Dermis microvascular lymphatic vessel endothelial cell (primary cell): ENCODE measurements around the gene CATSPER1. TPM values are rescaled to one million over a fixed set of nuclear protein-coding genes. Genes with fewer than 3 reads are reported as not detected.
"Not testable (repeated sequence)": the region's sequence is repeated elsewhere in the genome, so short reads cannot be mapped to it uniquely, and the experiment has no call there.

ENCODE experiments used
- DNase-seq, 2 donors: peaks; one replicate each; pipeline versions ENCODE4 v3.0.0 to v3.0.0-alpha.2; 2010; ENCODE audit warnings: low read depth in 2 of 2
- total RNA-seq: library from RNA; depleted of rRNA; stranded (reverse); fragments of >200 nt; gene quantifications from 2 replicates; pipeline ENCODE4 v1.2.1, GENCODE V29; 2014

CATSPER1 gene
- total RNA-seq, 1 donor from 2014 or later: not detected

GRCh38 chr11:66020618-66021357 lies 5.5 kb downstream of the CATSPER1 start:
- DNase-seq: peak; percentile 43 to 88

DNA sequence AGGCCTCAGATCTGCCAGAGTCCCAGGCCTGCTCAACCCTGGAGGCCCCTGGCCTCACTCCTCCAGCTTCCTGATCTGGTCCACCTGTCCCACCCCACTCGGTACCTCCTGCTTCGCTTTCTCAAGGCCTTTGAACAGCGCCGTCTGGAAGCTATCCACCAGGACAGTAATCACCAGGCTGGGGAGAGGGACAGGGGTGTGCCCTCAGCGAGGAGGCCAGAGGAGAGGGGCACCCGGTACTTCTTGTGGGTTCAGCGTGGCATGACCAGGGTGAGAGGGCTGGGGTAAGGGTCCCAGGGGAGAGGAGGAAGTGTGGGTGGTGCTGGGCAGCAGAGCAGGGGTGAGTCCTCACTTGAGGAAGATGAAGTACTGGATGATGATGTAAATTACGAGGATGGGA lies 6.1 kb downstream of the CATSPER1 start:
- DNase-seq: no peak

DNA sequence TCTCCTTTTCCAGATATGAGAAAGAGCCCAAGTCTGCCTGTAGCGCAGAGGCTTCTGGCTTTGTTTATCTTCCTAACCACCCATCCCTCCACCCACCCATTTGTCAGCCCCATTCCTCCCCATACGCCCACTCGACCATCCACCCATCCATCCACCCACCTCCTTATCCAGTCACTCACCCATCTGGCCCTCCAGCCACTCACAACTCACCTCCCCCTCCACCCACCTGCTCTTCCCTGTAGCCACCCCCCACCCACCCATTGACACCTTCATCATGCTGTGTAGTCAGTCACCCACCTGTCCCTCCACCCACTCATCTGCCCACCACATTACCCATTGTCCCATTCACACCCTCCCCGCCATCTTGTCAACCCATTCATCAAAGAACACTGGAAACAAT lies 9.0 kb downstream of the CATSPER1 start:
- no peak for DNase-seq

GRCh38 chr11:66016793-66017177 lies 9.5 kb downstream of the CATSPER1 start:
- DNase-seq: no peak

DNA sequence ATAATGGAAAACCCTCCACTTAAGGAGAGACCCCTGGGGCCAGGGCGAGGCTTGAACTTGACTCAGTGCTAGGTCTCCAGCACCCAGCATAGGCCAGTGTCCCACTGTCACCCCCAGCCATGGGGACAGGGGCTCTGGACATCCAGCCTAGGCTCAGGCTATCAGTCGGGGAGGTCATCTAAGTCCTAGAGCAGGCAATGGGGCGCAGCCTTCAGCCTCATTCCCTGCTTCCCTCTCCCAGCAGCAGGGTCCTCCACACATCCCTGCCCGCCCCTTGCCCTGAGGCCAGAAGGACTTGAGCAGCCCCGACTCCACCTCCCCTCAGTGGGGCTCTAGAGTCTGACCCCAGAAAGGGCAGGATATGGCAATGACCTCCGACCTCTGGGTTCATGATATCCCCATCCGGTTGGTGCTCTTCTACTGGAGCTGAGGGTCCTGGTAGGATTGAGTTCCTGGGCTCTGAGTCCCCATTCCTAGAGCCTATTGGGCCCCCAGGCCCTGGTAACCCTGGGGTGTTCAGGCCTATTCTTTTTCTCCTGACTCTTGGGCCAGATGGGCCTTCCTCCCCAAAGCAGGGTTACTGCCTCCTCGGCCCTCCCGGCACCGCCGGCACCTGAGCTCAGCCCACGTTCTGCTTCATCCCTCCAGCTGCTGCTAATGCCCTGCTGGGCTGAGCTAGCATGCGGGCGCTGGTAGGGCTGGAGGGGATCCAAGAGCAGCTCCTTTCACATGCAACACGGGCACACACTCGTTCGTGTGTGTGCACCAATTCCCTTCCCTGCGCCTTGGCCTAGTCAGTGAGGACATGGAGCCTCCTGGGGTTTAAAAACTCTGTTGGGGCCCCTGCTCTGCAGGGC lies 10.1 kb downstream of the CATSPER1 start:
- DNase-seq: no peak

- DNase-seq: peak; percentile 36 to 79
Measured at GRCh38 chr11:66015454-66015881, 10.8 kb downstream of the CATSPER1 start.

GRCh38 chr11:66014804-66015453 lies 11.3 kb downstream of the CATSPER1 start:
- no peak for DNase-seq

- DNase-seq: no peak
Measured at GRCh38 chr11:66013762-66014100, 12.5 kb downstream of the CATSPER1 start.

- no peak for DNase-seq
Measured at GRCh38 chr11:66012946-66013761, 13.1 kb downstream of the CATSPER1 start.

DNA sequence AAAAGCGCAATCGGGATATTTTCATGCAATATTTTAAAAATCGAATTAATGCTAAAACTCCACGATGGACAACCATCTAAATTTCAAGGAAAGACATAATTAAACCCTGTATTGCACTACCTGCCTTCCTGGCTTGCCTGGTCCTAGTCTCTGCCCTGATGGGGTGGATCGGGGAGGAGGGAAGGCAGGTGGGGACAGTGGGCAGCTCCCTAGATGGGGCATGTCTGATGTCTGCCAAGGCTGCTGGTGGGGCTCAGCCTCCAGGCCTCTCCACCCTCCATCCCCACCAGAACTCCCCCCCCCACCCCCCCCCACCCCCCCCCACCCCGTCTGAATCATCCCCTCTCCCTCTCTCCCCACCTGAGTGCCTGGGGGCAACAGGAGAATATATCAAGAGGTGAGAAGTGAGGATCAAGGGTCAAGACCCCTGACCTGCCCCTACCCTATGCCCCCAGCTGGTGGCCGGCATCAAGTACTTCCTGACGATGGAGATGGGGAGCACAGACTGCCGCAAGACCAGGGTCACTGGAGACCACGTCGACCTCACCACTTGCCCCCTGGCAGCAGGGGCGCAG lies 13.8 kb downstream of the CATSPER1 start:
- DNase-seq: no peak

GRCh38 chr11:66011785-66012303 lies 14.4 kb downstream of the CATSPER1 start, which contains the start of gene CST6:
Gene CST6 (plus strand): TSS chr11:66012008. CDS start chr11:66012045, 37 bp downstream.
- no peak for DNase-seq

DNA sequence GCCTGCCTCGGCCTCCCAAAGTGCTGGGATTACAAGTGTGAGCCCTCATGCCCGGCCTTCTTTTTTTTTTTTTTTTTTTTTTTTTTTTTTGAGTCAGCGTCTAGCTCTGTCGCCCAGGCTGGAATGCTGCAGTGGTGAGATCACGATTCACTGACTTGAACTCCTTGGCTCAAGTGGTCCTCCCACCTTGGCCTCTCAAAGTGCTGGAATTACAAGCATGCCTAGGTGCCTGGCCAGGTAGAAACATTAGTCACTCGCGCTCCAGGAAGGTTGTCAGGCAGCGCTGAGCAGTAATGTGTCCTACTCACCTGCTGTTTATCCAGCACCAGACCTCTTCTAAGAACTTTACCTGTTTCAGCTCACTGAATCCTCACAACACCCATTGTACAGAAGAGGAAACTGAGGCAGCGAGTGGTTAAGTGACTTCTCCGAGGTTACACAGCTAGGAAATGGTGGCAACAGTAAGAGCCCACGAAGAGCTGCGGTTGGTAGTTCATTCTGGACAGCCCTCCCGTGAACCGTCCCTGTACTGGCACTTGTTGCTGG lies 15.0 kb downstream of the CATSPER1 start:
- no peak for DNase-seq

DNA sequence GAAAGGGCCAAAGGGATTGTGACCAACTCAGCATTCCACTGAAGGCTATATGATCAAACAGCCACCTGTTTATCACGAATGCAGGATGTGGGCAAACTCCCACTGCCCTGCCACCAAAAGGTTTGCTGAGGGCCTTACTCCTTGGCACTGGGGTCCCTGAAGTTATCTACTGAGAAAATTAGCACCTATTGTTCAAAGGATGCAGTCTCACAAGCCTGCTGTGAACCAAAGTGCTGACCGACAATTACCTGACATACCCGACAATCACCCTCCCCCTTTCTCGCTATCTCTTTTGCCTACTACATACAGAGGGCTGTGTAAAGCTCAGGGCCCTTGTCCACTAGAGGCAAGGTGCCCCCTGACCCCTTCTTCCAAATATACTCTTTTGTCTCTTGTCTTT lies 16.2 kb downstream of the CATSPER1 start:
- not testable (repeated sequence) for DNase-seq

DNA sequence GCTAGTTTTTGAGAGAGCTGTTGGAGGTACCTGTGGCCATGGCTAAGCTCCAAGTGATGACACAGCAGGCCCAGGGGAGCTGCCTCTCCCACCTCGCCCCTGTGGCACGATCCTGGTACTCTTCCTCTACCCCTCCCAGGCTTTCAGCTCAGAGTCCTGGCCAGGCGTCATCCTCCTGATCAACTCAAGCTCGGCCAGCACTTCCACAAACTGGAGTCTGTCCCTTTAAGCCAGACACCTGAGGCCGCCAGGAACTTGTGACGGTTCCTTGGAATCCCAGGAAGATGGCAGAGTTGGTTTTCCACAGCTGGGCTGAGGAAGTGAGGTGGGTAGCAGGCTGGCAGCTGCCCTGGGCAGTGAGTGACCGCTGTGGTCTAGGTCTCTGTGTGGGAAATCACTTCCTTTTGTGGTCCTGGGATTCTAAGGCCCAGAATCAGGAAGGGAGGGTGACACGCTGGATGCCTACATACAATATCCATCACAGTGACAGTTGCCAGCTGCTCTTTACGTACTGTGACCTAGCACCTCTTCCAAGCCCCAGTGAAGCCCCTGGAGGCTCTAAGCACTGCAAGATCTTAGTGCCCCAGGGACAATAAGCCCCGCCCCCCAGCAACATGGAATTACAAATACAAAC lies 17.7 kb downstream of the CATSPER1 start:
- DNase-seq: no peak

DNA sequence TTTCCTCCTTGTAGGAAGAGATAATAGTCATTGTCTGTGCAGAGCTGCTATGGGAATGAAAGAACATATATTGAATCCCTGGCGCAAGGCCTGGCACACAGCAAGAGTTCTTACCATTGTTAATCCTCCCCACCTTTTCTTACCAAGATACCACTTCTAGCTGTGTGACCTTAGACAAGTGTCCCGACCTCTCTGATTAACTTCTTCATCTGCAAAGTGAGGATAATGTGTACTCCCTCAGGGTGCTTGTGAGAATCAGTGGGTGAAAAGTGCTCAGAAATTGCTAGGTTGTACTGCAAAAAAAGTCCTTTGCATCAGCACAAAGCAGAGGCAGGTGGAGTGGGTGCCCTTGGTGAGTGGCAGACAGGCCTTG lies 18.2 kb downstream of the CATSPER1 start:
- DNase-seq: no peak

GRCh38 chr11:66007201-66007634 lies 19.1 kb downstream of the CATSPER1 start:
- no peak for DNase-seq

DNA sequence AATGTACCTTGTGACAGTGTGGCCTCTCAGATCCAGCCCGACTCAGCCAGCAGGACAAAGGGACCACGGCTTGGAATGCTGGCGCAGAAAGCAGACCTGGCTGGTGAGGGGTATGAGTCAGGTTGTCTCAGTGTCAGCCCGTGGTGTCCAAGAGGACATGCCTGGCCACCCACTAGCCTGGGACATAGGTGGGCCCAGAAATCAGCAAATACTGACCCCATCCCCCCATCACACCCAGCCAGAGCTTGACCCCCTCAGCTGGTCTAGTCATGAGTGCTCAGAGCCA lies 19.4 kb downstream of the CATSPER1 start:
- DNase-seq: no peak

DNA sequence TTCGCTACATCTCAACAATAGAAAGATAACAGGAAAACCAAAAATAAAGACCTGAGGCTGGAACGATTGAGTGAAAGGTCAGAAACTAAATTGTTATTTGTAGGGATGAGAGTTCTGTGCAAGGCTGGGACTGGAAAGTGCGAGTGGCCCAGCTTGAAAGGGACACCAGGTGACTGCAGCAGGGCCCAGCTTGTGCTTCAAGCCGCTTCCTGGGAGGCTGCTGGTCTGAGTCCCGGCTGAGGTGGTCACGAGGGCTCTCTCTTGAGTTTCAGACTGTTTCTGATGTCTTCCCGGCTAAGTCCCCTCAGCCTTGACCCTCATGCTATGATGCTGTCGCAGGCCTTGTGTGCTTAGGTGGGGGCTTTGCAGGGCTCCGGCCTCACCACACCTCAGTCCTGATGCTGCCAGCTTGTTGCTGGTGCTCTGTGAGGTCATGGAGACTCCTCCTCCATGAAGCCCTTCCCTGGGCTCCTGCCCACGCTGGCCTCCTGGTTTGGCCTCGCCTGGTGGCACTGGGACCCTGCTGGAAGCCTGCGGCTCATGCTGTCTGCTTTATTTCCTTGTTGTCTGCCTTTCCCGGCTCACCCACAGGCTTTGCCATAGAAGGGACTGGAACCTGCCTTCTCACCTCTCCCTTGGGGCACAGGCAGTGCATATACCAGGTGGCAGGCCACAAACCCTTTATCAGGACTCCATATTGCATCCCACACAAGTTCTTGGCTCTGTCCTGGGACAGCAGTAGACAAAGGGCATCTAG lies 20.0 kb downstream of the CATSPER1 start:
- no peak for DNase-seq

GRCh38 chr11:66004186-66004585 lies 22.1 kb downstream of the CATSPER1 start:
- DNase-seq: no peak
